SK-N-MC (cell line): ENCODE measurements around the gene ASTN2.

Experiments
- EZH2 ChIP-seq: fragments of 200-600 bp; sonication (generic); IDR thresholded peaks from one replicate; pipeline ENCODE4 v1.6.1; 2017; ENCODE audit warnings: antibody characterized with exemption
- FOXP2 ChIP-seq: optimal IDR thresholded peaks from 2 replicates; pipeline ENCODE3; 2011; ENCODE audit warnings: mild to moderate bottlenecking, moderate library complexity; ENCODE audit not compliant: insufficient read depth; ENCODE audit errors: extremely low read length, control extremely low read depth
- POLR2AphosphoS5 ChIP-seq: IDR thresholded peaks from 2 replicates; pipeline ENCODE4 v1.6.1; 2012; ENCODE audit warnings: mild to moderate bottlenecking, low read depth, low read length, borderline replicate concordance

DNA sequence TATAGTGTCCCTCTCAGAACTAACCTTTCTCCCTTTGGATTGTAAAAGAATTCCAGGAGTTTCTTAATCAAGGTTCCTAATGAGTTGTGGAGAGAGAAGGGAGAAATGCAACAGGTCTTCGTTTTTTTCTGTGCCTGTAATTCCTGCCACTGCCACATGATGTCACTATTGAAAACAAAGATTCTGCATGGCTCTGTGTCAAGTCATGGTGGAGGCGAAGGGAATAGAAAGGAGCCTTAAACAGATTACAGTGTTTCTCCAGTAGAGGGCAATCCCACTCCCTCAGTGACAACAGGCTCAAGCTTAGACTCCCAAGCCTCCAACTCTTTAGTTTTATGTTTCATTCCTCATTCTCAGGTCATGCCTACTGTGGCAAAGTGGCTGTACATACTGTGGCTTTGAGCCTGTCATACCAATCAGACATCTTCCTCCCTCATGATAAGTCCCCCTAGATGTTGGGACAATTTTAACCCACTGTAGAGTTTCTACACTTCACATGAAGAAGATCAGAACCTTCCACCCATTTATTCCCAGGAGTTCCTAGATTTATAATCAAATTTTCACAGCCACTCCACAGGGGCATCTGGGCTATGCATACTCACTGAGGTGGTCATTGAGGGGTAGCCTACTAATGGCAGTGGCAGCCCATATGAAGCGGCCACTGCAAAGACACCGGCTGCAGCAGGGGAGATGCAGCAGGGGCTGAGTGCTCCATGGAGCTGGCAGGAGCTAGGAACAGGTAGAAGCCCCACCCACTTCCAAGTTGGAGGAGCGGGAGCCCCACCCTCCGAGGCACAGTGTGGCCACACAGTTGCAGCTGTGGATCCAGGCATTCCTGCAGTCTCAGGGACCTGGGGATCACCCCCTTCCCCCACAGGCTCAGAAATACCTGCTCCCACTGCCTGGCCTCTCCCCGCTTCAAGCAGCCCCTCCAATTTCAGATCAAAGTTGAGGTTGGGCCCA is 825.2 kb downstream of the ASTN2 start:
- TF ChIP-seq EZH2 (no peak), POLR2AphosphoS5 (no peak), FOXP2 (no peak)
